22Rv1 (cell line): ENCODE results near the gene HMCES.

Source experiments
- H3K27ac ChIP-seq: fragments of 450-650 bp; 2 replicates; pipeline ENCODE4 v1.5.1; 2017
- CTCF ChIP-seq: fragments of 450-650 bp; IDR thresholded peaks from 2 replicates; pipeline ENCODE4 v1.5.1; 2017; ENCODE audit warnings: mild to moderate bottlenecking
- ZFX ChIP-seq: fragments of 450-650 bp; IDR thresholded peaks from 2 replicates; pipeline ENCODE4 v1.6.1; 2017; ENCODE audit warnings: antibody characterized with exemption, borderline replicate concordance

The HMCES gene

GRCh38 chr3:129324855-129325254 lies 46.2 kb downstream of the HMCES start:
- TF ChIP-seq CTCF, result no peak
- TF ChIP-seq ZFX, result no peak
- H3K27ac ChIP-seq, result no peak overlapping the region

- no peak overlapping the region for H3K27ac ChIP-seq
- no peak for TF ChIP-seq CTCF
- no peak for TF ChIP-seq ZFX
These were observed 46.7 kb downstream of the HMCES start for GRCh38 chr3:129325383-129325782.

GRCh38 chr3:129326138-129326537 lies 47.5 kb downstream of the HMCES start:
- TF ChIP-seq ZFX, result no peak
- TF ChIP-seq CTCF, result no peak
- H3K27ac ChIP-seq, result no peak overlapping the region

GRCh38 chr3:129326595-129326994 lies 47.9 kb downstream of the HMCES start:
- TF ChIP-seq CTCF, result no peak
- no peak for TF ChIP-seq ZFX
- H3K27ac ChIP-seq, result no peak overlapping the region

- no peak overlapping the region for H3K27ac ChIP-seq
- TF ChIP-seq ZFX, result no peak
- TF ChIP-seq CTCF, result no peak
These were observed 48.8 kb downstream of the HMCES start for GRCh38 chr3:129327510-129327909.

- H3K27ac ChIP-seq, result no peak overlapping the region
These were observed 51.2 kb downstream of the HMCES start for GRCh38 chr3:129329858-129330257.

GRCh38 chr3:129330409-129330808 lies 51.7 kb downstream of the HMCES start:
- TF ChIP-seq CTCF (no peak), ZFX (no peak)
- H3K27ac ChIP-seq, result no peak overlapping the region

More at GRCh38 chr3:129329858-129330257, 51.2 kb downstream of the HMCES start:
- TF ChIP-seq ZFX (no peak), CTCF (no peak)
